Activated T-helper 1 cell treated with Interleukin-2 at 50 U/mL for 16 hours (primary cell): ENCODE results near the gene EDAR.

Source experiments
- DNase-seq: peaks from one replicate; pipeline ENCODE4 v3.0.0-alpha.2; 2020; ENCODE audit warnings: low read depth

EDAR gene

GRCh38 chr2:108852375-108852774 is 136.6 kb downstream of the EDAR start:
- DNase-seq, result no peak

- no peak for DNase-seq
Observed at GRCh38 chr2:108847000-108847399, 142.0 kb downstream of the EDAR start.

DNA sequence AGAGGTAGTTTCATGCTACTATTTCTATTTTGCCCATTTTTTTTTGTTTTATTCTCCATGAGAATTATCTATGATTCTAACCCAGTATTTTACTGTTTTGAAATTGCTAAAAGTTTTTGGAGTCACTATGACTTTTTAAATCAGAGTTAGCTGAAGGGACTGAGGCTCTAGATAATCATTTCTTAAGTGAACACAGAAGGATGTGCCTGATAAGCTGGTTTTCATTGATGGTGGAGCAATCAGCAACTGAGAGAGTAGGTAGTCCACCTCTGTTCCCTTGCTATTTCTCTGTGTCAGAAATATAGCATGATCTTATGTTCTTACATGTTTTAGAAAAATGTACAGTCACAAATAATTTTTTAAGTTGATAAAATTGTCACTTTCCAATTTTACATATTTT is 143.1 kb downstream of the EDAR start:
- DNase-seq, result no peak
